Measurements from ENCODE around the gene GIMD1. TPM values are rescaled to one million over a fixed set of nuclear protein-coding genes. Genes with fewer than 3 reads are reported as not detected.
"Not testable (repeated sequence)": the region's sequence is repeated elsewhere in the genome, so short reads cannot be mapped to it uniquely, and the experiment has no call there.

The GIMD1 gene
- polyA plus RNA-seq, 1 of the 3 experiments (the other 2 are of a cell fraction): not detected

DNA sequence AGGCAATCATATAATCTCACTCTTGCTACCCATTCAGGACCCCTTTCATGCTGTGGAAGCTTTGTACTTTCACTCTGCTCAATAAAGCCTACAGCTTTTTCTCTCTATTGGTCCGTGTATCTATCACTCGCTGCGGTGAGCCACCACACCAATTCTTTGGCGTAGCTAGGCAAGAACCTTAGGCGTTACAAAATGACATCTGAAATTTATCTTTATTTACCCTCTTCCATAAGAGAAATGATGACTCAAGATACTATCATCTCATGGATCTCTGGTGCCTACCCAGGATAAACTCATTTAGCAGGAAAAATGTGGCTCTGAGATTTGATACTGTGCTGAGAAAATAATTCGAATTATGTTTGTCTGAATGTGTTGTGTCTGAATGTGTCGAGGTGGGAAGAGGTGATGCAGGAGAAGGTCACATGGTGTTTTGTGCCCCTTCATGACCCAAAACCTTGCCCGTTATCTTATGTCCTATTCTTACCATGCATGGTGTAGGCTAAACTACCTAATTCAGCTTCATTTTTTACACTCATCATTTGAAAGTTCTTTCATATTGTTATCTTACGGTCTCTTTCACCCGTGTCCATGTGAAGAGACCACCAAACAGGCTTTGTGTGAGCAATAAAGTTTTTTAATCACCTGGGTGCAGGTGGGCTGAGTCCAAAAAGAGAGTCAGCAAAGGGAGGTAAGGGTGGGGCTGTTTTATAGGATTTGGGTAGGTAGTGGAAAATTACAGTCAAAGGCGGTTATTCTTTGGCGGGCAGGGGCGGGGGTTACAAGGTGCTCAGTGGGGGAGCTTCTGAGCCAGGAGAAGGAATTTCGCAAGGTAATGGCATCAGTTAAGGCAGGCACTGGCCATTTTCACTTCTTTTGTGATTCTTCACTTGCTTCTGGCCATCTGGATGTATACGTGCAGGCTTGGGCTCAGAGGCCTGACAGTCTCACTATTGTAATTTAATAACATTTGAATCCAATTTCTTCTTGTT lies 41.6 kb upstream of the GIMD1 start (continued):
- TF ChIP-seq POLR2AphosphoS5 (IDR thresholded peaks at IDR 0.05; ENCODE audit: low read depth, low read length): peak; percentile 13; the same call in 1 of the 2 replicates
- TF ChIP-seq USF1 (IDR thresholded peaks at IDR 0.05; ENCODE audit: borderline replicate concordance, low read depth): peak; percentile 46; the same call in 1 of the 2 replicates
- no peak for TF ChIP-seq TAF1 (IDR thresholded peaks at IDR 0.05; ENCODE audit: borderline replicate concordance, low read depth, low read length)
- TF ChIP-seq FOXM1 (IDR thresholded peaks at IDR 0.05; ENCODE audit: low read depth): no peak
- no peak for TF ChIP-seq MEF2A (IDR thresholded peaks at IDR 0.05; ENCODE audit: borderline replicate concordance, low read depth)
- TF ChIP-seq, protein P1, sequence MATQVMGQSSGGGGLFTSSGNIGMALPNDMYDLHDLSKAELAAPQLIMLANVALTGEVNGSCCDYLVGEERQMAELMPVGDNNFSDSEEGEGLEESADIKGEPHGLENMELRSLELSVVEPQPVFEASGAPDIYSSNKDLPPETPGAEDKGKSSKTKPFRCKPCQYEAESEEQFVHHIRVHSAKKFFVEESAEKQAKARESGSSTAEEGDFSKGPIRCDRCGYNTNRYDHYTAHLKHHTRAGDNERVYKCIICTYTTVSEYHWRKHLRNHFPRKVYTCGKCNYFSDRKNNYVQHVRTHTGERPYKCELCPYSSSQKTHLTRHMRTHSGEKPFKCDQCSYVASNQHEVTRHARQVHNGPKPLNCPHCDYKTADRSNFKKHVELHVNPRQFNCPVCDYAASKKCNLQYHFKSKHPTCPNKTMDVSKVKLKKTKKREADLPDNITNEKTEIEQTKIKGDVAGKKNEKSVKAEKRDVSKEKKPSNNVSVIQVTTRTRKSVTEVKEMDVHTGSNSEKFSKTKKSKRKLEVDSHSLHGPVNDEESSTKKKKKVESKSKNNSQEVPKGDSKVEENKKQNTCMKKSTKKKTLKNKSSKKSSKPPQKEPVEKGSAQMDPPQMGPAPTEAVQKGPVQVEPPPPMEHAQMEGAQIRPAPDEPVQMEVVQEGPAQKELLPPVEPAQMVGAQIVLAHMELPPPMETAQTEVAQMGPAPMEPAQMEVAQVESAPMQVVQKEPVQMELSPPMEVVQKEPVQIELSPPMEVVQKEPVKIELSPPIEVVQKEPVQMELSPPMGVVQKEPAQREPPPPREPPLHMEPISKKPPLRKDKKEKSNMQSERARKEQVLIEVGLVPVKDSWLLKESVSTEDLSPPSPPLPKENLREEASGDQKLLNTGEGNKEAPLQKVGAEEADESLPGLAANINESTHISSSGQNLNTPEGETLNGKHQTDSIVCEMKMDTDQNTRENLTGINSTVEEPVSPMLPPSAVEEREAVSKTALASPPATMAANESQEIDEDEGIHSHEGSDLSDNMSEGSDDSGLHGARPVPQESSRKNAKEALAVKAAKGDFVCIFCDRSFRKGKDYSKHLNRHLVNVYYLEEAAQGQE (IDR thresholded peaks at IDR 0.05; ENCODE audit: low read depth, low read length): no peak
- TF ChIP-seq TEAD4 (IDR thresholded peaks at IDR 0.05; ENCODE audit: borderline replicate concordance, insufficient read depth): no peak
- TF ChIP-seq RAD21 (IDR thresholded peaks at IDR 0.05; ENCODE audit: low read length): no peak
- TF ChIP-seq, protein P2, sequence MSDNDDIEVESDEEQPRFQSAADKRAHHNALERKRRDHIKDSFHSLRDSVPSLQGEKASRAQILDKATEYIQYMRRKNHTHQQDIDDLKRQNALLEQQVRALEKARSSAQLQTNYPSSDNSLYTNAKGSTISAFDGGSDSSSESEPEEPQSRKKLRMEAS (IDR thresholded peaks at IDR 0.05; ENCODE audit: low read depth): peak; percentile 49; the same call in 1 of the 2 replicates
- TF ChIP-seq, protein P3, sequence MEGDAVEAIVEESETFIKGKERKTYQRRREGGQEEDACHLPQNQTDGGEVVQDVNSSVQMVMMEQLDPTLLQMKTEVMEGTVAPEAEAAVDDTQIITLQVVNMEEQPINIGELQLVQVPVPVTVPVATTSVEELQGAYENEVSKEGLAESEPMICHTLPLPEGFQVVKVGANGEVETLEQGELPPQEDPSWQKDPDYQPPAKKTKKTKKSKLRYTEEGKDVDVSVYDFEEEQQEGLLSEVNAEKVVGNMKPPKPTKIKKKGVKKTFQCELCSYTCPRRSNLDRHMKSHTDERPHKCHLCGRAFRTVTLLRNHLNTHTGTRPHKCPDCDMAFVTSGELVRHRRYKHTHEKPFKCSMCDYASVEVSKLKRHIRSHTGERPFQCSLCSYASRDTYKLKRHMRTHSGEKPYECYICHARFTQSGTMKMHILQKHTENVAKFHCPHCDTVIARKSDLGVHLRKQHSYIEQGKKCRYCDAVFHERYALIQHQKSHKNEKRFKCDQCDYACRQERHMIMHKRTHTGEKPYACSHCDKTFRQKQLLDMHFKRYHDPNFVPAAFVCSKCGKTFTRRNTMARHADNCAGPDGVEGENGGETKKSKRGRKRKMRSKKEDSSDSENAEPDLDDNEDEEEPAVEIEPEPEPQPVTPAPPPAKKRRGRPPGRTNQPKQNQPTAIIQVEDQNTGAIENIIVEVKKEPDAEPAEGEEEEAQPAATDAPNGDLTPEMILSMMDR (IDR thresholded peaks at IDR 0.05): no peak
- TF ChIP-seq TCF12 (IDR thresholded peaks at IDR 0.05): peak; percentile 69
- no peak for TF ChIP-seq EZH2phosphoT487 (IDR thresholded peaks at IDR 0.05; ENCODE audit: borderline replicate concordance, low read depth)
- TF ChIP-seq YY1 (IDR thresholded peaks at IDR 0.05; ENCODE audit: low read depth): no peak
- no peak for TF ChIP-seq FOXJ3 (CRISPR knock-in tag; IDR thresholded peaks at IDR 0.05)
- peak in 1 of 2 experiments; percentile 61; a peak in 1 of 4 replicates for TF ChIP-seq EP300 (IDR thresholded peaks at IDR 0.05; ENCODE audit: borderline replicate concordance in 1 of 2, low read depth in 1 of 2, low read length in 1 of 2)
- no peak for TF ChIP-seq GATA2 (CRISPR knock-in tag; IDR thresholded peaks at IDR 0.05)

GRCh38 chr4:106408004-106408403 lies 39.4 kb upstream of the GIMD1 start:
- H4K20me1 ChIP-seq (ENCODE audit: insufficient read depth); H2AFZ ChIP-seq (ENCODE audit: low read depth); H3K36me3 ChIP-seq (replicated peaks in 1 of 2; ENCODE audit: control insufficient read depth in 1 of 2, insufficient read depth in 2 of 2, low read length in 1 of 2); H3K9me3 ChIP-seq; H3K27me3 ChIP-seq (ENCODE audit: insufficient read depth); H3K4me2 ChIP-seq; H3K9ac ChIP-seq; H3K4me3 ChIP-seq (ENCODE audit: low read depth in 2 of 2, low read length in 1 of 2); H3K79me2 ChIP-seq (ENCODE audit: insufficient read depth); H3K27ac ChIP-seq (ENCODE audit: low read depth in 2 of 2, low read length in 1 of 2); DNase-seq; H3K9me2 ChIP-seq; CTCF ChIA-PET; H3K4me1 ChIP-seq (ENCODE audit: control insufficient read depth in 1 of 2, insufficient read depth in 2 of 2, low read depth in 1 of 2, low read length in 1 of 2); POLR2A ChIA-PET: not testable (repeated sequence)
- peaks cover 10% of the 10 kb centered on the region for H3F3A ChIP-seq (replicated peaks; ENCODE audit: insufficient read depth)
- 50% methylated on average over 2 of the region's 3 CpGs for WGBS (ENCODE audit: low lambda C conversion rate)

Data from SK-N-SH (cell line).